ENCODE measurements around the gene PTTG1IP.

- TF ChIP-seq ZNF121 (tag by site-specific recombination; IDR thresholded peaks at IDR 0.05) (no peak), ZNF521 (tag by site-specific recombination; IDR thresholded peaks at IDR 0.05) (no peak), ZNF449 (tag by site-specific recombination; IDR thresholded peaks at IDR 0.05) (no peak), CTCF (tag by site-specific recombination; IDR thresholded peaks at IDR 0.05) (no peak), ZNF324 (tag by site-specific recombination; IDR thresholded peaks at IDR 0.05) (no peak), ZNF274 (IDR thresholded peaks at IDR 0.05; ENCODE audit: low read length) (no peak), ZNF274 (tag by site-specific recombination; IDR thresholded peaks at IDR 0.05; ENCODE audit: borderline replicate concordance) (no peak), ZNF2 (tag by site-specific recombination; IDR thresholded peaks at IDR 0.05) (no peak), YY1 (tag by site-specific recombination; IDR thresholded peaks at IDR 0.05) (no peak), HOXA7 (CRISPR knock-in tag; IDR thresholded peaks at IDR 0.05; ENCODE audit: borderline replicate concordance) (no peak), ZBTB17 (tag by site-specific recombination; IDR thresholded peaks at IDR 0.05) (no peak), GLIS1 (tag by site-specific recombination; IDR thresholded peaks at IDR 0.05) (no peak), ZBTB10 (tag by site-specific recombination; IDR thresholded peaks at IDR 0.05) (no peak), ZNF792 (tag by site-specific recombination; IDR thresholded peaks at IDR 0.05) (no peak)
Observed at GRCh38 chr21:44849616-44850130, 23.8 kb downstream of the PTTG1IP start.

All from HEK293 (cell line).